Caco-2 (cell line): Measurements from ENCODE around the gene GAMT. TPM values are rescaled to one million over a fixed set of nuclear protein-coding genes. Genes with fewer than 3 reads are reported as not detected.

Experiments
- BruUV-seq: library from RNA; stranded (reverse); fragments of 400-500 nt; replicated peaks from 2 replicates; lab custom pipeline; 2021; lab: Mats Ljungman, UMichigan
- CTCF ChIA-PET: fragments of 300-600 bp; sonication (Branson Sonifier 250); formaldehyde crosslinking; loops from one replicate; lab custom pipeline; 2022; ENCODE audit warnings: antibody characterized with exemption; lab: Charles Lee
- POLR2A ChIA-PET: fragments of 300-600 bp; sonication (Branson Sonifier 250); formaldehyde crosslinking; loops from one replicate; lab custom pipeline; 2022; ENCODE audit warnings: antibody characterized with exemption; lab: Charles Lee
- DNase-seq, 2 experiments: peaks; one replicate each; pipeline versions ENCODE4 v3.0.0 to v3.0.0-alpha.2; 2020 to 2022
- H3K27me3 ChIP-seq: replicated peaks from 2 replicates; pipeline ENCODE4 v1.6.0; 2011; ENCODE audit warnings: low read length; ENCODE audit not compliant: control insufficient read depth, insufficient read depth
- H3K36me3 ChIP-seq: 2 replicates; pipeline ENCODE4 v1.5.1; 2011; ENCODE audit warnings: low read length; ENCODE audit not compliant: control insufficient read depth, insufficient read depth
- H3K4me1 ChIP-seq: fragments of 250-450 bp; sonication (Bioruptor Pico); 2 replicates; pipeline ENCODE4 v1.5.1; 2020; ENCODE audit warnings: mild to moderate bottlenecking
- H3K4me3 ChIP-seq: 2 replicates; pipeline ENCODE4 v1.5.1; 2011; ENCODE audit warnings: low read depth, mild to moderate bottlenecking, control low read depth, low read length
- H3K9me3 ChIP-seq: fragments of 250-450 bp; sonication (Bioruptor Pico); 2 replicates; pipeline ENCODE4 v1.5.1; 2020; ENCODE audit warnings: mild to moderate bottlenecking, moderate library complexity
- H3K27ac Mint-ChIP-seq: one replicate; pipeline ENCODE4 v1.8.0; 2022; ENCODE audit warnings: mixed read lengths; ENCODE audit not compliant: unreplicated experiment
- H3K27me3 Mint-ChIP-seq: one replicate; pipeline ENCODE4 v1.8.0; 2022; ENCODE audit warnings: mixed read lengths; ENCODE audit not compliant: insufficient read depth, unreplicated experiment
- H3K36me3 Mint-ChIP-seq: one replicate; pipeline ENCODE4 v1.8.0; 2022; ENCODE audit warnings: mild to moderate bottlenecking, mixed read lengths; ENCODE audit not compliant: insufficient read depth, unreplicated experiment
- H3K4me1 Mint-ChIP-seq: one replicate; pipeline ENCODE4 v1.8.0; 2022; ENCODE audit warnings: low read depth, mixed read lengths; ENCODE audit not compliant: unreplicated experiment
- H3K4me3 Mint-ChIP-seq: one replicate; pipeline ENCODE4 v1.8.0; 2022; ENCODE audit warnings: mild to moderate bottlenecking, moderate library complexity, mixed read lengths; ENCODE audit not compliant: unreplicated experiment
- H3K9me3 Mint-ChIP-seq: one replicate; pipeline ENCODE4 v1.8.0; 2022; ENCODE audit warnings: mixed read lengths; ENCODE audit not compliant: unreplicated experiment
- intact Hi-C: fragments of 100-400 bp; cut with micrococcal nuclease; formaldehyde crosslinking; loops from one replicate; pipeline ENCODE4 v1.10.0; 2022; ENCODE audit not compliant: unreplicated experiment
- total RNA-seq: library from RNA; stranded (reverse); gene quantifications from 2 replicates; pipeline ENCODE4 v1.2.3, GENCODE V29; 2022
- TF ChIP-seq, protein P1 (sequence below), 2 experiments: fragments of 200-600 bp in 1 of 2; IDR thresholded peaks; 1 replicate in 1 of 2; 2 replicates in 1 of 2; pipeline versions ENCODE4 v1.5.1 to v1.8.0; 2011 to 2022; ENCODE audit warnings: antibody characterized with exemption in 1 of 2, control low read depth in 1 of 2, inconsistent platforms in 1 of 2, low read depth in 1 of 2, low read length in 1 of 2, mild to moderate bottlenecking in 1 of 2, moderate library complexity in 1 of 2; ENCODE audit not compliant: insufficient read depth in 1 of 2, severe bottlenecking in 1 of 2, unreplicated experiment in 1 of 2

Gene GAMT
- total RNA-seq, 1 experiment from 2014 or later = 75.7 TPM

DNA sequence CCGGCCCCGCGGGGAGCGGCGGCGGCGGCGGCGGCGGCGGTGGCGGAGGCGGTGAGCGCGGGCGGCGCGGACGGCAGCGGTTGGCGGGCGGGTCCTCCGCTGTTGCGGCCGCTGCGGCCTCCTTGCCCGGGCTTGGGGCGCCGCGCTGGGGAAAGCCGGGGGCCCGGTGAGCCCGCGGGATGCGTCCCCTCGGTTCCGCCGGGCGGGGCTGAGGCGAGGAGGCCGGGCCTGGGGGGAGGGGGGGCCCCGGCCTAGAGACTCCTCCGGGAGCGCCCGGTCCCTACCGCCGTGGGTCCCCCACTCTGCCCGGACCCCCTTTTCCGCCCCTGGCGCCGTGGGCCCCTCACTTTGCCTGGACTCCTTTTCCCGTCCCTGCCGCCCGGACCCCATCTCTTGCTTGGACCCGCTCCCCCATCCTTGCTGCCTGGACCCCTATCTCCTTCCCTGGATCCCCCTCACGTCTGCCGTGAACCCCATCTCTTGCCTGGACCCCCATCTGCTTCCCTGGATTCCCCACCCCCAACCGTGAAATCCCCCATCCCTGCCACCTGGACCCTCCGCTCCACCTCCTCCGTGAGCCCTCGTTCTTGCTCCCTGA, 46.3 kb downstream of the GAMT start:
- no peaks in the 10 kb centered on the region for H3K27me3 Mint-ChIP-seq
- H3K4me1 ChIP-seq = no peaks in the 10 kb centered on the region
- intact Hi-C loops = loop anchor here (2.0 kb wide), 1 partner anchor 52 kb away; the partner anchor contains the start of gene DAZAP1

DNA sequence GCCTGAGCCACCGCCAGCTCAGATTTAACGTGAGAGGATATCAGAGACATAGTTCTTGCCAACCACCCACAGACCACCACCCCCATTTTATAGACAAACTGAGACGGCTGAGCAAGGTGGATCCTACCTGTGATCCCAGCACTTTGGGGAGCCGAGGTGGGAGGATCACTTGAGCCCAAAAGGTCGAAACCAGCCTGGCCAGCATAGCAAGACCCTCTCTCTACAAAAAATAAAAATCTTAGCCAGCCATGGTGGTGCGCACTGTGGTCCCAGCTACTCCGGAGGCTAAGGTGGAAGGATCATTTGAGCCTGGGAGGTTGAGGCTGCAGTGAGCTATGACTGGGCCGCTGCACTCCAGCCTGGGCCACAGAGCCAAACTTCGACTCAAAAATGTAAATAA, 48.2 kb downstream of the GAMT start:
- no peak for DNase-seq
- Mint-ChIP-seq H3K27me3 (no peaks in the 10 kb centered on the region), H3K4me3 (no peak overlapping the region), H3K27ac (no peak overlapping the region), H3K4me1 (peaks cover 5% of the 10 kb centered on the region), H3K9me3 (no peaks in the 10 kb centered on the region), H3K36me3 (peaks cover 37% of the 10 kb centered on the region)
- no peaks in the 10 kb centered on the region for H3K27me3 ChIP-seq
- ChIA-PET CTCF (no interaction called here), POLR2A (no interaction called here)
- H3K9me3 ChIP-seq = no peaks in the 10 kb centered on the region
- intact Hi-C loops = no loop called here
- no TSS peak for BruUV-seq
- H3K4me3 ChIP-seq = no peak overlapping the region
- no peaks in the 10 kb centered on the region for H3K4me1 ChIP-seq
- H3K36me3 ChIP-seq = no peaks in the 10 kb centered on the region; the same call in 1 of the 2 replicates
- TF ChIP-seq, protein P1, sequence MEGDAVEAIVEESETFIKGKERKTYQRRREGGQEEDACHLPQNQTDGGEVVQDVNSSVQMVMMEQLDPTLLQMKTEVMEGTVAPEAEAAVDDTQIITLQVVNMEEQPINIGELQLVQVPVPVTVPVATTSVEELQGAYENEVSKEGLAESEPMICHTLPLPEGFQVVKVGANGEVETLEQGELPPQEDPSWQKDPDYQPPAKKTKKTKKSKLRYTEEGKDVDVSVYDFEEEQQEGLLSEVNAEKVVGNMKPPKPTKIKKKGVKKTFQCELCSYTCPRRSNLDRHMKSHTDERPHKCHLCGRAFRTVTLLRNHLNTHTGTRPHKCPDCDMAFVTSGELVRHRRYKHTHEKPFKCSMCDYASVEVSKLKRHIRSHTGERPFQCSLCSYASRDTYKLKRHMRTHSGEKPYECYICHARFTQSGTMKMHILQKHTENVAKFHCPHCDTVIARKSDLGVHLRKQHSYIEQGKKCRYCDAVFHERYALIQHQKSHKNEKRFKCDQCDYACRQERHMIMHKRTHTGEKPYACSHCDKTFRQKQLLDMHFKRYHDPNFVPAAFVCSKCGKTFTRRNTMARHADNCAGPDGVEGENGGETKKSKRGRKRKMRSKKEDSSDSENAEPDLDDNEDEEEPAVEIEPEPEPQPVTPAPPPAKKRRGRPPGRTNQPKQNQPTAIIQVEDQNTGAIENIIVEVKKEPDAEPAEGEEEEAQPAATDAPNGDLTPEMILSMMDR (IDR thresholded peaks at IDR 0.05; ENCODE audit: insufficient read depth in 1 of 2, low read depth in 1 of 2, low read length in 1 of 2, severe bottlenecking in 1 of 2, unreplicated experiment in 1 of 2) = no peak

More for the DNA sequence above, 46.3 kb downstream of the GAMT start:
- TF ChIP-seq, protein P1 (IDR thresholded peaks at IDR 0.05; ENCODE audit: insufficient read depth in 1 of 2, low read depth in 1 of 2, low read length in 1 of 2, severe bottlenecking in 1 of 2, unreplicated experiment in 1 of 2) = no peak
- H3K9me3 Mint-ChIP-seq = no peaks in the 10 kb centered on the region
- CTCF ChIA-PET = interaction anchor here (0.6 to 1.0 kb wide), 4 partner anchors 29 to 88 kb away, joined by 3 to 7 read pairs (median 5); no protein-coding TSS in a partner anchor
- H3K36me3 Mint-ChIP-seq = peaks cover 45% of the 10 kb centered on the region
- H3K27me3 ChIP-seq = no peaks in the 10 kb centered on the region
- peak overlapping the region; percentile 93 for H3K27ac Mint-ChIP-seq
- H3K36me3 ChIP-seq = no peaks in the 10 kb centered on the region; the same call in 1 of the 2 replicates
- H3K4me3 ChIP-seq = peak overlapping the region; percentile 94
- H3K4me3 Mint-ChIP-seq = peak overlapping the region; percentile 77
- no peak for DNase-seq
- H3K9me3 ChIP-seq = no peaks in the 10 kb centered on the region
- no TSS peak for BruUV-seq
- peaks cover 5% of the 10 kb centered on the region for H3K4me1 Mint-ChIP-seq
- POLR2A ChIA-PET = interaction anchor here (0.5 to 1.3 kb wide), 7 partner anchors 9 to 1741 kb away, joined by 3 to 15 read pairs (median 6); partner anchors contain the start of gene CIRBP

DNA sequence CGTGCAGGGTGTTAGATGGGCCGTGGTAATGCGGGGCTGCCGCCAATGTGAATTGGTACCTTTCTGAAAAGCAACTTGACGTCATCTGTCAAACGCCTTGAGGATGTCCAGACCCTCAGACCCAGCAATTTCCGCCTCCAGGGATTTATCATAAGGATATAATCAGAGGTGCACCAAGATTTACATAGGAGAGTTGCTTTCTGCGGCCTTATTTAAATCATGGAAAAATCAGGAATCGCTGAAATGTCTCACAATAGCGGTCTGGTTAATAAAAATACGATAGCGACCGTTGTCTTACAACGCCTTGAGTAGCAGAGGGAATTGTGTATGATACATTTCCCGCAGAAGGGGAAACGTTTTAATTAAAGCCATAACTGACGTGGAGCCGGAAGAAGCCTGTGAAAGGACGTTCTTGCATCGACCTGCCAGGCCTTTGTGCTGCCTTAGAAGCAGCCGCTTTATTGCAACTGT, 49.9 kb downstream of the GAMT start:
- Mint-ChIP-seq H3K4me3 (no peak overlapping the region), H3K27ac (no peak overlapping the region)
- H3K4me3 ChIP-seq = no peak overlapping the region

More for the DNA sequence above, 49.9 kb downstream of the GAMT start:
- TF ChIP-seq, protein P1 (IDR thresholded peaks at IDR 0.05; ENCODE audit: insufficient read depth in 1 of 2, low read depth in 1 of 2, low read length in 1 of 2, severe bottlenecking in 1 of 2, unreplicated experiment in 1 of 2) = no peak
- Mint-ChIP-seq H3K4me1 (peaks cover 5% of the 10 kb centered on the region), H3K36me3 (peaks cover 23% of the 10 kb centered on the region), H3K27me3 (no peaks in the 10 kb centered on the region), H3K9me3 (no peaks in the 10 kb centered on the region)
- no peaks in the 10 kb centered on the region for H3K9me3 ChIP-seq
- ChIA-PET POLR2A (no interaction called here), CTCF (no interaction called here)
- no peaks in the 10 kb centered on the region for H3K4me1 ChIP-seq
- intact Hi-C loops = no loop called here
- no peak for DNase-seq
- BruUV-seq = no TSS peak
- H3K27me3 ChIP-seq = no peaks in the 10 kb centered on the region
- H3K36me3 ChIP-seq = no peaks in the 10 kb centered on the region
